Measurements from ENCODE around the gene CCDC66. TPM values are rescaled to one million over a fixed set of nuclear protein-coding genes. Genes with fewer than 3 reads are reported as not detected.

CCDC66 gene
- total and polyA plus RNA-seq, 4 donors = 5.1 to 88.2 (median 15.8) TPM

GRCh38 chr3:56629451-56629850 is 72.5 kb downstream of the CCDC66 start:
- no peak overlapping the region for H3K4me3 ChIP-seq
- peaks cover 0 to 6% (median 4%) of the 10 kb centered on the region in 5 donors for H3K4me1 ChIP-seq (ENCODE audit: control insufficient read depth in 5 of 5, insufficient read depth in 5 of 5, low read length in 5 of 5)
- DNase-seq (no peak), ATAC-seq (ENCODE audit: insufficient read depth, low FRiP score) (no peak)
- peaks cover 10 to 38% (median 12%) of the 10 kb centered on the region in 4 donors for H3K36me3 ChIP-seq (ENCODE audit: control insufficient read depth in 4 of 4, insufficient read depth in 4 of 4, low read length in 4 of 4)
- TF ChIP-seq CTCF (IDR thresholded peaks at IDR 0.05; ENCODE audit: control extremely low read depth, extremely low read depth) = no peak
- no peak overlapping the region for H3K9ac ChIP-seq (ENCODE audit: insufficient read depth in 1 of 2, low read length in 2 of 2)
- H3K27ac ChIP-seq (ENCODE audit: low read depth in 1 of 2, low read length in 1 of 2) = no peak overlapping the region
- no peaks in the 10 kb centered on the region for H3K27me3 ChIP-seq (ENCODE audit: control insufficient read depth in 3 of 3, insufficient read depth in 3 of 3, low read length in 2 of 3)
- H3K9me3 ChIP-seq (ENCODE audit: control insufficient read depth in 4 of 4, insufficient read depth in 3 of 4, low read length in 3 of 4) = no peaks in the 10 kb centered on the region

GRCh38 chr3:56630966-56631365 is 74.0 kb downstream of the CCDC66 start:
- DNase-seq (no peak), ATAC-seq (ENCODE audit: insufficient read depth, low FRiP score) (no peak)
- peaks cover 6 to 38% (median 8%) of the 10 kb centered on the region in 4 donors for H3K36me3 ChIP-seq (ENCODE audit: control insufficient read depth in 4 of 4, insufficient read depth in 4 of 4, low read length in 4 of 4)

GRCh38 chr3:56633181-56633580 is 76.2 kb downstream of the CCDC66 start:
- Histone ChIP-seq H3K9ac (ENCODE audit: insufficient read depth in 1 of 2, low read length in 2 of 2) (no peak overlapping the region), H3K4me1 (ENCODE audit: control insufficient read depth in 5 of 5, insufficient read depth in 5 of 5, low read length in 5 of 5) (peaks cover 0 to 7% (median 4%) of the 10 kb centered on the region in 5 donors), H3K4me3 (no peak overlapping the region), H3K27ac (ENCODE audit: low read depth in 1 of 2, low read length in 1 of 2) (no peak overlapping the region), H3K9me3 (ENCODE audit: control insufficient read depth in 4 of 4, insufficient read depth in 3 of 4, low read length in 3 of 4) (no peaks in the 10 kb centered on the region), H3K27me3 (ENCODE audit: control insufficient read depth in 3 of 3, insufficient read depth in 3 of 3, low read length in 2 of 3) (no peaks in the 10 kb centered on the region), H3K36me3 (ENCODE audit: control insufficient read depth in 4 of 4, insufficient read depth in 4 of 4, low read length in 4 of 4) (peaks cover 6 to 32% (median 12%) of the 10 kb centered on the region in 4 donors)
- no peak for TF ChIP-seq CTCF (IDR thresholded peaks at IDR 0.05; ENCODE audit: control extremely low read depth, extremely low read depth)
- WGBS, 2 donors = 85 to 89% methylated on average over 4 of the region's 4 CpGs
- no peak for ATAC-seq (ENCODE audit: insufficient read depth, low FRiP score)
- DNase-seq = no peak

More at GRCh38 chr3:56630966-56631365, 74.0 kb downstream of the CCDC66 start:
- H3K9me3 ChIP-seq (ENCODE audit: control insufficient read depth in 4 of 4, insufficient read depth in 3 of 4, low read length in 3 of 4) = no peaks in the 10 kb centered on the region
- no peak for TF ChIP-seq CTCF (IDR thresholded peaks at IDR 0.05; ENCODE audit: control extremely low read depth, extremely low read depth)
- 36 to 81% methylated on average over 1 of the region's 1 CpG for WGBS, 2 donors
- no peaks in the 10 kb centered on the region for H3K27me3 ChIP-seq (ENCODE audit: control insufficient read depth in 3 of 3, insufficient read depth in 3 of 3, low read length in 2 of 3)
- no peak overlapping the region for H3K9ac ChIP-seq (ENCODE audit: insufficient read depth in 1 of 2, low read length in 2 of 2)
- H3K27ac ChIP-seq (ENCODE audit: low read depth in 1 of 2, low read length in 1 of 2) = no peak overlapping the region
- H3K4me1 ChIP-seq (ENCODE audit: control insufficient read depth in 5 of 5, insufficient read depth in 5 of 5, low read length in 5 of 5) = peaks cover 0 to 7% (median 4%) of the 10 kb centered on the region in 5 donors
- no peak overlapping the region for H3K4me3 ChIP-seq
